A549 (cell line): Measurements from ENCODE around the gene BGN. TPM values are rescaled to one million over a fixed set of nuclear protein-coding genes. Genes with fewer than 3 reads are reported as not detected.

Source experiments
- ATAC-seq, 2 experiments: fragments of 200-7000 bp in 1 of 2; fragments of >200 bp in 1 of 2; cut with Nextera tagmentation in 1 of 2; cut with Tn5 transposase in 1 of 2; 3 replicates each; pipeline versions ENCODE4 v1.8.0 to v1.9.1; 2018 to 2020; ENCODE audit warnings: mild to moderate bottlenecking in 1 of 2, moderate library complexity in 1 of 2
- CTCF ChIA-PET: fragments of 300-600 bp; sonication (Branson Sonifier 250); formaldehyde crosslinking; extraction: SDS; loops from one replicate; lab custom pipeline; 2021; ENCODE audit warnings: antibody characterized with exemption, inconsistent platforms; lab: Yijun Ruan, JAX
- POLR2A ChIA-PET: fragments of 350-600 bp; formaldehyde crosslinking; extraction: SDS; loops from one replicate; lab custom pipeline; 2021; ENCODE audit warnings: antibody characterized with exemption, inconsistent platforms; lab: Yijun Ruan, JAX
- DNase-seq, 2 experiments: peaks; one replicate each; pipeline versions ENCODE4 v3.0.0 to v3.0.0-alpha.2; 2011 to 2016; ENCODE audit warnings: low read depth in 1 of 2, low spot score in 1 of 2
- FAIRE-seq: peaks from 2 replicates; lab custom pipeline; 2011; peaks lifted over from hg19 to GRCh38; lab: Jason Lieb, UNC
- H3K27ac ChIP-seq, 2 experiments: fragments of >200 bp; sonication (Bioruptor Twin); formaldehyde crosslinking; 3 replicates each; pipeline ENCODE4 v1.5.1; 2016 to 2017
- H3K4me1 ChIP-seq: fragments of >200 bp; sonication (Bioruptor Twin); formaldehyde crosslinking; 3 replicates; pipeline ENCODE4 v1.6.1; 2016
- H3K4me2 ChIP-seq: fragments of >200 bp; sonication (Bioruptor Twin); formaldehyde crosslinking; 3 replicates; pipeline ENCODE4 v1.6.1; 2016
- H3K4me3 ChIP-seq: fragments of >200 bp; sonication (Bioruptor Twin); formaldehyde crosslinking; 3 replicates; pipeline ENCODE4 v1.5.1; 2016
- H3K9me3 ChIP-seq: fragments of >200 bp; sonication (Bioruptor Twin); formaldehyde crosslinking; 3 replicates; pipeline ENCODE4 v1.6.1; 2016
- BHLHE40 ChIP-seq: IDR thresholded peaks from 2 replicates; pipeline ENCODE4 v1.6.1; 2012; ENCODE audit warnings: low read depth, low read length, inconsistent platforms
- CTCF ChIP-seq: fragments of >200 bp; sonication (Bioruptor Twin); formaldehyde crosslinking; IDR thresholded peaks from 3 replicates; pipeline ENCODE4 v1.5.1; 2016
- ELK1 ChIP-seq: fragments of 150-350 bp; IDR thresholded peaks from 2 replicates; pipeline ENCODE4 v1.6.1; 2014; ENCODE audit warnings: low read depth, mild to moderate bottlenecking, low read length
- EP300 ChIP-seq, 2 experiments: fragments of >200 bp; sonication (Bioruptor Twin); formaldehyde crosslinking; IDR thresholded peaks; 2 replicates in 1 of 2; 3 replicates in 1 of 2; pipeline ENCODE4 v1.6.1; 2016 to 2017
- ESRRA ChIP-seq: fragments of 150-350 bp; IDR thresholded peaks from 2 replicates; pipeline ENCODE4 v1.6.1; 2014; ENCODE audit warnings: mild to moderate bottlenecking, low read length, borderline replicate concordance
- FOSL2 ChIP-seq, 2 experiments: fragments of 450-650 bp in 1 of 2; fragments of >200 bp in 1 of 2; sonication (Bioruptor Twin) in 1 of 2; formaldehyde crosslinking; IDR thresholded peaks; 2 replicates each; pipeline versions ENCODE4 v1.5.0 to v1.6.1; 2016 to 2020; ENCODE audit warnings: mild to moderate bottlenecking in 1 of 2, moderate library complexity in 1 of 2
- GATA3 ChIP-seq: IDR thresholded peaks from 2 replicates; pipeline ENCODE4 v1.6.1; 2012; ENCODE audit warnings: borderline replicate concordance
- HDAC2 ChIP-seq: fragments of 200-600 bp; sonication (generic); IDR thresholded peaks from 2 replicates; pipeline ENCODE4 v1.6.1; 2016
- HOXA7 ChIP-seq: fragments of 250-450 bp; sonication (Bioruptor Pico); IDR thresholded peaks from 2 replicates; pipeline ENCODE4 v1.5.0; 2020; ENCODE audit warnings: mild to moderate bottlenecking, moderate library complexity
- JUNB ChIP-seq: fragments of >200 bp; sonication (Bioruptor Twin); formaldehyde crosslinking; IDR thresholded peaks from 2 replicates; pipeline ENCODE4 v1.6.1; 2016
- KDM1A ChIP-seq: fragments of 200-600 bp; sonication (generic); IDR thresholded peaks from 2 replicates; pipeline ENCODE4 v1.6.1; 2016; ENCODE audit warnings: low read depth, mild to moderate bottlenecking
- MAFK ChIP-seq: fragments of 450-650 bp; IDR thresholded peaks from 2 replicates; pipeline ENCODE4 v1.6.1; 2014; ENCODE audit not compliant: partially characterized antibody
- MYC ChIP-seq: IDR thresholded peaks from 2 replicates; pipeline ENCODE4 v1.6.1; 2012; ENCODE audit warnings: mild to moderate bottlenecking, inconsistent platforms, low read length, improper control_type of control experiment, borderline replicate concordance
- NFE2L2 ChIP-seq: fragments of 150-350 bp; conservative IDR thresholded peaks from 2 replicates; pipeline ENCODE4 v1.6.1; 2014; ENCODE audit warnings: low read length
- POLR2A ChIP-seq: IDR thresholded peaks from 2 replicates; pipeline ENCODE4 v1.6.1; 2012; ENCODE audit warnings: mild to moderate bottlenecking, low read length
- POLR2AphosphoS2 ChIP-seq: conservative IDR thresholded peaks from 2 replicates; pipeline ENCODE4 v1.6.1; 2012; ENCODE audit warnings: low read length, improper control_type of control experiment, inconsistent platforms
- RARB ChIP-seq: fragments of 250-450 bp; sonication (Bioruptor Pico); IDR thresholded peaks from 2 replicates; pipeline ENCODE4 v1.8.0; 2021; ENCODE audit warnings: mild to moderate bottlenecking, moderate library complexity
- RFX5 ChIP-seq: fragments of 450-650 bp; IDR thresholded peaks from 2 replicates; pipeline ENCODE4 v1.7.1; 2014; ENCODE audit warnings: antibody characterized with exemption, mild to moderate bottlenecking, moderate library complexity
- RNF2 ChIP-seq: fragments of 200-600 bp; sonication (generic); IDR thresholded peaks from 2 replicates; pipeline ENCODE4 v1.6.1; 2016; ENCODE audit warnings: low read depth, mild to moderate bottlenecking, antibody characterized with exemption, moderate library complexity, borderline replicate concordance
- SMC3 ChIP-seq: fragments of >200 bp; sonication (Bioruptor Twin); formaldehyde crosslinking; IDR thresholded peaks from 3 replicates; pipeline ENCODE4 v1.6.1; 2018; ENCODE audit warnings: inconsistent platforms
- TFCP2L1 ChIP-seq: fragments of 250-450 bp; sonication (Bioruptor Pico); IDR thresholded peaks from 2 replicates; pipeline ENCODE4 v1.5.0; 2021; ENCODE audit warnings: mild to moderate bottlenecking
- ZNF302 ChIP-seq: fragments of 250-450 bp; sonication (Bioruptor Pico); IDR thresholded peaks from 2 replicates; pipeline ENCODE4 v1.9.0; 2021; ENCODE audit warnings: inconsistent platforms, mild to moderate bottlenecking, moderate library complexity
- ZSCAN20 ChIP-seq: fragments of 250-450 bp; sonication (Bioruptor Pico); IDR thresholded peaks from 2 replicates; pipeline ENCODE4 v1.8.0; 2022; ENCODE audit warnings: mild to moderate bottlenecking, moderate library complexity
- WGBS: methylation state at CpG from one replicate; pipeline ENCODE4 v1.1.6; 2017; ENCODE audit errors: missing lambda C conversion rate; 5-methylcytosine and 5-hydroxymethylcytosine counted together
- polyA plus RNA-seq, 4 experiments: library from polyadenylated mRNA; depleted of rRNA in 3 of 4; stranded (reverse); fragments of >200 nt; fragmentation: RNase III in 1 of 4; extraction: RNeasy Plus Mini Kit Qiagen cat#74134 plus additional on column Dnase treatment in 1 of 4; gene quantifications; 2 replicates in 3 of 4; 3 replicates in 1 of 4; pipeline ENCODE4 v1.2.3, GENCODE V29; 2011 to 2017
- TF ChIP-seq, protein P1 (sequence below): IDR thresholded peaks from 2 replicates; pipeline ENCODE4 v1.6.1; 2012
- TF ChIP-seq, protein P2 (sequence below): fragments of >200 bp; sonication (Bioruptor Twin); formaldehyde crosslinking; IDR thresholded peaks from 2 replicates; pipeline ENCODE4 v1.6.1; 2016
- TF ChIP-seq, protein P3 (sequence below): fragments of >200 bp; sonication (Bioruptor Twin); formaldehyde crosslinking; IDR thresholded peaks from 3 replicates; pipeline ENCODE4 v1.6.1; 2016

Gene BGN
- polyA plus RNA-seq, 2 of the 4 experiments (the other 2 are of a cell fraction), result 0.04 TPM; not detected in 1

DNA sequence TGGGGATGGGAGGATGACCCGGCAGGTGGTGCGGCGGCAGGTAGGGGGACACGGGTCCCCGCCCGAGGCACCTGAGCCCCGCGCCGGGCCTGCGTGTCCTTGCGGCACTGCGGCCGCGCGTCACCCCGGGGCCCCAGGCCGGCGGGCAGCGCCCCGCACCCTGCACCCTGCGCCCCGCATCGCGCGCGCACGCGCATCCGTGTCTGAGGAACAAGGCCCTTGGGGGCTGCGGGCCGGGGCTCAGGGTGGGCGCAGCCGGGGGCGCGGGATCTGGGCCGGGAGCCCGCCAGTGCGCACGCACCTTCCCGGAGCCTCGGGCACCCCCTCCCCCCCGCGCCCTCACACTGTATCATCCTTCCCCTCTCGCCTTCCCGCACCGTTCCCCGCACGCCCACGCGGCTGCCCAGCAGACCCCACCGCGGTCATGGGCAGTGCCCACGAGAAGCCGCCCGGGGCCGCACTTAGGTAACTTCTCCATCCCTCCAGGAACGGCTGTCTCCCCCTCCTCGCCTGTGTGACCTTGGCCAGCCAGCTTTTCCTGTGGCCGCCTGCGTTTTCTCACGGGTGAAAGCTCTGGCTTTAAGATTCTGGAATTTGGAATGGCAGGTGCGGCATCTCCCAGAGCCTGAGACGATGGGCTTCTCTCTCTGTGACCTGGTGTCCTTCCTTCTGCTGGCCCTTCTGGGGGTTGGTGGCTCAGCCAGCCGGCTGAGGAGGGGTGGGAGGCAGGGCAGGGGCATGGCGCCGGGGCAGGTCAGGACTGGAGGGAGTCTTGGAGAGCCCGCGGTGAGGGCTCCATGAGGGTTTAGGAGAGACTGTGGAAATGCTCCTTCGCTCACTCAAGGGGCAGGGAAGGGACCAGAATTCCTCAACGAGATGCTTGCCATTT, 23.4 kb downstream of the BGN start:
- CTCF ChIA-PET, result interaction anchor here (3.4 kb wide), 1 partner anchor 11 kb away, joined by 17 read pairs; no protein-coding TSS in a partner anchor
- Histone ChIP-seq H3K9me3 (no peaks in the 10 kb centered on the region), H3K27ac (peak overlapping the region in 1 of 2 experiments; percentile 49; a peak in 1 of 6 replicates), H3K4me2 (peak overlapping the region; percentile 74), H3K4me1 (peaks cover 19% of the 10 kb centered on the region), H3K4me3 (peak overlapping the region; percentile 38)
- DNase-seq (no peak), FAIRE-seq (no peak), ATAC-seq (no peak)
- POLR2A ChIA-PET, result no interaction called here
- TF ChIP-seq RNF2 (no peak), ESRRA (no peak), HOXA7 (CRISPR knock-in tag) (no peak), CTCF (no peak), FOSL2 (IDR thresholded peaks at IDR 0.05) (no peak), FOSL2 (CRISPR knock-in tag; IDR thresholded peaks at IDR 0.05) (no peak), ELK1 (no peak), MYC (no peak), GATA3 (no peak), RFX5 (no peak), SMC3 (no peak), MAFK (no peak), TFCP2L1 (CRISPR knock-in tag) (no peak), BHLHE40 (no peak), POLR2A (no peak), JUNB (no peak)
- 39% methylated on average over 17 of the region's 70 CpGs for WGBS

DNA sequence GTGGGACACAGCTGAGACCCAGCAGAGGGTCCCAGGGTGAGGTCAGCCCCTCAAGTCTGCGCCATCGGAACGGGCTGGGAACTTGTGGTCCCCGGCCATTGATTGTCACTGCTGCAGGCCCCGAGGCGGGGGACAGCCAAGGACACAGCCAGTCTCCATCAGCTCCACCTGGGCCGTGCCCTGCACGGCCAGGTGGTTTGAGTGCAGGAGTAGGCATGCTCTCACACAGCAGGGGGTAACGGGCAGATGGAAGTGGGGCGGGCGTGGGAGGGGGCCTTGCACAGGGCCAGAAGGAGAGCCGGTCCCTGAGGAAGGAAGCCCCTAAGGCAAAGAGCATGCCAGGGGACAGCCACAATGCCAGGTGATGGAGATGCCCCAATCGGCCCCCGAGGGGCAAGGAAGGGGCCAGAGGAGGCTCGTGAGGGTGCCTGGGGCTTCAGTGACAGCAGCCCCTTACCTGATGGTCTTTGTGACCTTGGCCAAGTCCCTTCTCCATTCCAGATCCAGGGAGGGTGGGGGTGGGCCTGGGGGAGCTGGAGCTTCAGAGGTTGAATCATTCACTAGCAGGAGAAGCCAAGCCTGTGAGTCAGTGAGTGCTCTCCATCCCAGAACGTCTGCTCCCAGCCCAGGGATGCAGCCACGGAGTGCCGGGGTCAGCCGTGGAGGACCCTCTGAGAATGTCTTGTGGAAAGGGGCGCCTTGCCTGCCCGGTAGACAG, 24.9 kb downstream of the BGN start:
- ChIA-PET POLR2A (interaction anchor here (0.8 kb wide), 1 partner anchor 561 kb away, joined by 4 read pairs; no protein-coding TSS in a partner anchor), CTCF (interaction anchor here (0.8 to 2.2 kb wide), 6 partner anchors 9 to 487 kb away, joined by 3 to 9 read pairs (median 4); partner anchors contain the start of gene HAUS7)
- ATAC-seq, result peak; percentile 58 to 81; a peak in 4 of 6 replicates
- no peak overlapping the region for H3K4me3 ChIP-seq
- DNase-seq, result peak in 1 of 2 experiments; percentile 47
- 39% methylated on average over 12 of the region's 21 CpGs for WGBS
- TF ChIP-seq EP300 (IDR thresholded peaks at IDR 0.05) (no peak), ELK1 (no peak), KDM1A (no peak), FOSL2 (IDR thresholded peaks at IDR 0.05) (no peak), FOSL2 (CRISPR knock-in tag; IDR thresholded peaks at IDR 0.05) (no peak), HOXA7 (CRISPR knock-in tag) (no peak), NFE2L2 (no peak), RARB (CRISPR knock-in tag) (no peak), ZNF302 (no peak), RNF2 (no peak), POLR2AphosphoS2 (no peak), ZSCAN20 (CRISPR knock-in tag) (no peak), SMC3 (no peak), HDAC2 (no peak), BHLHE40 (no peak)
- TF ChIP-seq, protein P1, sequence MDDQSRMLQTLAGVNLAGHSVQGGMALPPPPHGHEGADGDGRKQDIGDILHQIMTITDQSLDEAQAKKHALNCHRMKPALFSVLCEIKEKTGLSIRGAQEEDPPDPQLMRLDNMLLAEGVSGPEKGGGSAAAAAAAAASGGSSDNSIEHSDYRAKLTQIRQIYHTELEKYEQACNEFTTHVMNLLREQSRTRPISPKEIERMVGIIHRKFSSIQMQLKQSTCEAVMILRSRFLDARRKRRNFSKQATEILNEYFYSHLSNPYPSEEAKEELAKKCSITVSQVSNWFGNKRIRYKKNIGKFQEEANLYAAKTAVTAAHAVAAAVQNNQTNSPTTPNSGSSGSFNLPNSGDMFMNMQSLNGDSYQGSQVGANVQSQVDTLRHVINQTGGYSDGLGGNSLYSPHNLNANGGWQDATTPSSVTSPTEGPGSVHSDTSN, result no peak
- TF ChIP-seq, protein P2, sequence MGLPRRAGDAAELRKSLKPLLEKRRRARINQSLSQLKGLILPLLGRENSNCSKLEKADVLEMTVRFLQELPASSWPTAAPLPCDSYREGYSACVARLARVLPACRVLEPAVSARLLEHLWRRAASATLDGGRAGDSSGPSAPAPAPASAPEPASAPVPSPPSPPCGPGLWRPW, result no peak
- TF ChIP-seq, protein P3, sequence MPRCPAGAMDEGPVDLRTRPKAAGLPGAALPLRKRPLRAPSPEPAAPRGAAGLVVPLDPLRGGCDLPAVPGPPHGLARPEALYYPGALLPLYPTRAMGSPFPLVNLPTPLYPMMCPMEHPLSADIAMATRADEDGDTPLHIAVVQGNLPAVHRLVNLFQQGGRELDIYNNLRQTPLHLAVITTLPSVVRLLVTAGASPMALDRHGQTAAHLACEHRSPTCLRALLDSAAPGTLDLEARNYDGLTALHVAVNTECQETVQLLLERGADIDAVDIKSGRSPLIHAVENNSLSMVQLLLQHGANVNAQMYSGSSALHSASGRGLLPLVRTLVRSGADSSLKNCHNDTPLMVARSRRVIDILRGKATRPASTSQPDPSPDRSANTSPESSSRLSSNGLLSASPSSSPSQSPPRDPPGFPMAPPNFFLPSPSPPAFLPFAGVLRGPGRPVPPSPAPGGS, result no peak
- no peaks in the 10 kb centered on the region for H3K9me3 ChIP-seq
- no peak for FAIRE-seq
- peaks cover 19% of the 10 kb centered on the region for H3K4me1 ChIP-seq
- peak overlapping the region; percentile 67 for H3K4me2 ChIP-seq
- peak overlapping the region in 1 of 2 experiments; percentile 72; a peak in 3 of 6 replicates for H3K27ac ChIP-seq
